Choroid plexus epithelial cell (primary cell): ENCODE data around the gene GAP43.
"Not testable (repeated sequence)": the region's sequence is repeated elsewhere in the genome, so short reads cannot be mapped to it uniquely, and the experiment has no call there.

ENCODE experiments used
- DNase-seq: peaks from one replicate; pipeline ENCODE4 v3.0.0-alpha.2; 2010; ENCODE audit warnings: low read depth
- H3K4me3 ChIP-seq: 2 replicates; pipeline ENCODE4 v1.5.1; 2011; ENCODE audit warnings: low read depth, mild to moderate bottlenecking, control low read depth, low read length, moderate library complexity
- TF ChIP-seq, protein P1 (sequence below): conservative IDR thresholded peaks from 2 replicates; pipeline ENCODE4 v1.5.1; 2011; ENCODE audit warnings: low read depth, mild to moderate bottlenecking, control low read depth, inconsistent platforms, low read length, moderate library complexity

Gene GAP43

GRCh38 chr3:115741650-115742049, 118.3 kb downstream of the GAP43 start:
- H3K4me3 ChIP-seq: no peak overlapping the region
- TF ChIP-seq, protein P1, sequence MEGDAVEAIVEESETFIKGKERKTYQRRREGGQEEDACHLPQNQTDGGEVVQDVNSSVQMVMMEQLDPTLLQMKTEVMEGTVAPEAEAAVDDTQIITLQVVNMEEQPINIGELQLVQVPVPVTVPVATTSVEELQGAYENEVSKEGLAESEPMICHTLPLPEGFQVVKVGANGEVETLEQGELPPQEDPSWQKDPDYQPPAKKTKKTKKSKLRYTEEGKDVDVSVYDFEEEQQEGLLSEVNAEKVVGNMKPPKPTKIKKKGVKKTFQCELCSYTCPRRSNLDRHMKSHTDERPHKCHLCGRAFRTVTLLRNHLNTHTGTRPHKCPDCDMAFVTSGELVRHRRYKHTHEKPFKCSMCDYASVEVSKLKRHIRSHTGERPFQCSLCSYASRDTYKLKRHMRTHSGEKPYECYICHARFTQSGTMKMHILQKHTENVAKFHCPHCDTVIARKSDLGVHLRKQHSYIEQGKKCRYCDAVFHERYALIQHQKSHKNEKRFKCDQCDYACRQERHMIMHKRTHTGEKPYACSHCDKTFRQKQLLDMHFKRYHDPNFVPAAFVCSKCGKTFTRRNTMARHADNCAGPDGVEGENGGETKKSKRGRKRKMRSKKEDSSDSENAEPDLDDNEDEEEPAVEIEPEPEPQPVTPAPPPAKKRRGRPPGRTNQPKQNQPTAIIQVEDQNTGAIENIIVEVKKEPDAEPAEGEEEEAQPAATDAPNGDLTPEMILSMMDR: no peak
- DNase-seq: no peak

DNA sequence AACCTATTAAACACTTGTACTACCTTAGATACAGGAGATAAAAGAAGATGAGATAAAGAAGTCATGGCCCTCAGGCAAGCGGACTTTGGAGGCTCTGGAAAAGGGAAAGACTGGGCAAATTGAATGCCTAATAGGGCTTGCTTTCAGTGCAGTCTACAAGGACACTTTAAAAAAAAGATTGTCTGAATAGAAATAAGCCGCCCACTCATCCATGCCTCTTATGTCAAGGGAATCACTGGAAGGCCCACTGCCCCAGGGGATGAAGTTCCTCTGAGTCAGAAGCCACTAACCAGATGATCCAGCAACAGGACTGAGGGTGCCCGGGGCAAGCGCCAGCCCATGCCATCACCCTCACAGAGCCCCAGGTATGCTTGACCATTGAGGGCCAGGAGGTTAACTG, 121.2 kb downstream of the GAP43 start:
- not testable (repeated sequence) for DNase-seq, H3K4me3 ChIP-seq

DNA sequence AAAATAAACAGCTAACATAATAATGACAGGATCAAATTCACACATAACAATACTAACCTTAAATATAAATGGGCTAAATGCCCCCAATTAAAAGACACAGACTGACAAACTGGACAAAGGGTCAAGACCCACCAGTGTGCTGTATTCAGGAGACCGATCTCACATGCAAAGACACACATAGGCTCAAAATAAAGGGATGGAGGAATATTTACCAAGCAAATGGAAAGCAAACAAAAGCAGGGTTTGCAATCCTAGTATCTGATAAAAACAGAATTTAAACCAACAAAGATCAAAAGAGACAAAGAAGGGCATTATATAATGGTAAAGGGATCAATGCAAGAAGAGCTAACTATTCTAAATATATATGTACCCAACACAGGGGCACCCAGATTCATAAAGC, 129.7 kb downstream of the GAP43 start:
- H3K4me3 ChIP-seq, DNase-seq: not testable (repeated sequence)

GRCh38 chr3:115758076-115758763, 134.9 kb downstream of the GAP43 start:
- peak; percentile 61 for DNase-seq
- TF ChIP-seq, protein P1: no peak
- no peak overlapping the region for H3K4me3 ChIP-seq

GRCh38 chr3:115760716-115761115, 137.4 kb downstream of the GAP43 start:
- DNase-seq: no peak
- TF ChIP-seq, protein P1: no peak
- H3K4me3 ChIP-seq: no peak overlapping the region

DNA sequence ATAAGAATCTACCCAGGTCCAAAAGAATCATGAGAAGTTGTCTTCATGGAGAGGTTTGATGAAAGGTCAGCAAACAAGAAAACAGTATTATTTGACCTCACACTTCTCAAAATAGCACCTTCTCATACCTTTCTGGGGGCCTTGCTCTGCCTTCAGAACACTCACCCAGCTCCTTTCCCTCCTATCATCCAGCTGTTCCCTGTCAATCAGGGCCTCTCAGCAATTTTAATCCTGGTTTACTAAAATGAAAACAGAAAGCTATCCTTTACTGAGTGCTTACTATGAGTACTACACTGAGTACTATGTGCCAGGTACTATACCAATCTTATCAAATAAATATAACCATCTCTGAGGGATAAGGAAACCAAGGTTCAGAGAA, 138.6 kb downstream of the GAP43 start:
- H3K4me3 ChIP-seq: no peak overlapping the region
- TF ChIP-seq, protein P1: no peak
- DNase-seq: no peak

DNA sequence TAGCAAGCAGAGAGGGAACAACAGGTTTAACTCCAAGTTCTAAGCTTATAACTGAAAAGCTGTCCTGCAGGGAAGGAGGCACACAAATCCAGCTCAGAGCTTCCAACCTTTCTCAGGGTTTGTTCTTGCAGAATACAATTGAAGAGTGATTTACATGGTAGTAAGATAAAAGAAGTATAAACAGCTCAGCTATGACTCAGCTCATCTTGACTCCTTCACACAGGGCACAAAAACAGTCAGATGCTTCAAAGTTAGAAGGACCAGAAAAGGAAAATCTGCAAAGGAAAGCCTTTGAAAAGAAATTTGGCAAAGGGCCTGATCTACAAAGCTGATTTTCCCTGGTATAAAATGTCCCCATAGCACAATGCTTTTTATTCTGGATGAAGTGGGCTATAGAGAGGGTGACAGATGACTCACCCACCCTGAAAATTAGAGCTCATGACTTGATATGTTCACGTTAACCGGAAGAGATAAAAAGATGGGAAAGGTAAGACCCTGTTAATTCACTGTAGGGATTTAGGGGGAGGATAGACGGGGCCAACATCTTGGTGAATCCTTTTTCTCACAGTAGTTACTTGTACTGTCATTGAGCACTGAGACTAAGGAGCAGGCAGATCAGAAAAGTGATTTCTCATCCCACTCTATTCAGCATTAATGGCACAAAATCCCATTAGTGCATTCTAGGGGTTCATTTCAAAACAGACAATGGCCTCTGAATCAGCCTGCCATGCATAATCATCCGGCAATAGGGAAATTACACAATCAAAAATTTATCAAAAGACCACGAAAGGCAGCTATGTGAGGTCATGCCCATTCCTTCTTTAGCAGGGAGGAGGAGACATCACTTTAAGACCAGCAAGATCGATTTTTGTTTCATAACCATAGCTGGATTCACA, 143.5 kb downstream of the GAP43 start:
- no peak overlapping the region for H3K4me3 ChIP-seq
- TF ChIP-seq, protein P1: no peak
- DNase-seq: peak; percentile 80

DNA sequence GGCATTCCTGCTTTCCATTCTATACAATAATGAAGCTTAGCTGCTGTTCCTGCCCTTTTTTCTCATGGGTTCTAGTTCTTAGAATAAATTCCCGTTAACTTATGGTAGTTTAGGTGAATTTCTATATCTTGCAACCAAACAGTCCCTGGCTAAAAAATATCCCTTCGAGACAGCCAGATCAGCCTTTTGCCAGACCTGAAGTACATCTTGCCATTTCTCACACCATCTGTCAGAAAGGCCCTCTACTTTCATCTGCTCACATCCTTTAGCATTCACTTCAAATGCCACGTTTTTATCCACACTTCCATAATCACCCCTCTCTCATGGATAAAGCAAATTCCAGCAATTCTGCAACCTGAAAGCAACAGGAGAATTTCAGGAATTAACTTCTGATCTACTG, 145.4 kb downstream of the GAP43 start:
- H3K4me3 ChIP-seq: no peak overlapping the region
- no peak for DNase-seq
- TF ChIP-seq, protein P1: no peak
